HepG2 (cell line): Measurements from ENCODE around the gene UBE2N. TPM values are rescaled to one million over a fixed set of nuclear protein-coding genes. Genes with fewer than 3 reads are reported as not detected.

ENCODE experiments used
- ATAC-seq: fragments of 200-7000 bp; cut with Tn5 transposase; 3 replicates; pipeline ENCODE4 v1.9.1; 2020; ENCODE audit warnings: mild to moderate bottlenecking, moderate library complexity
- BruUV-seq: library from RNA; stranded (reverse); fragments of 400-500 nt; replicated peaks from 2 replicates; lab custom pipeline; 2021; lab: Mats Ljungman, UMichigan
- CTCF ChIA-PET: fragments of 300-600 bp; formaldehyde crosslinking; extraction: SDS; loops from one replicate; lab custom pipeline; 2021; ENCODE audit warnings: low total read pairs, inconsistent platforms, low intra/inter-chr PET ratio; lab: Yijun Ruan, JAX
- POLR2A ChIA-PET: fragments of 350-600 bp; sonication (Branson Sonifier 250); formaldehyde crosslinking; loops from one replicate; lab custom pipeline; 2020; ENCODE audit warnings: antibody characterized with exemption, inconsistent platforms; lab: Yijun Ruan, JAX
- DNase-seq: peaks from one replicate; pipeline ENCODE4 v3.0.0-alpha.2; 2015; ENCODE audit warnings: low spot score
- FAIRE-seq: peaks from 3 replicates; lab custom pipeline; 2011; peaks lifted over from hg19 to GRCh38; lab: Jason Lieb, UNC
- H2AFZ ChIP-seq: one replicate; pipeline ENCODE4 v1.6.1; 2011; ENCODE audit warnings: low read length, inconsistent platforms
- H3K27ac ChIP-seq: fragments of 300-600 bp; 3 replicates; pipeline ENCODE4 v1.8.0; 2011; ENCODE audit warnings: mixed run types, mild to moderate bottlenecking, mixed read lengths, low read length, inconsistent platforms; ENCODE audit not compliant: insufficient read depth; ENCODE audit errors: extremely low read length
- H3K27me3 ChIP-seq, 2 experiments: fragments of 200-600 bp in 1 of 2; 2 replicates in 1 of 2; 3 replicates in 1 of 2; pipeline versions ENCODE4 v1.6.0 to v1.8.0; 2011; ENCODE audit warnings: low read length in 2 of 2, mild to moderate bottlenecking in 2 of 2, moderate library complexity in 2 of 2, inconsistent platforms in 1 of 2; ENCODE audit not compliant: insufficient read depth in 2 of 2, control insufficient read depth in 1 of 2
- H3K36me3 ChIP-seq, 2 experiments: fragments of 200-600 bp in 1 of 2; replicated peaks in 1 of 2; 2 replicates in 1 of 2; 3 replicates in 1 of 2; pipeline versions ENCODE4 v1.5.1 to v1.8.0; 2011; ENCODE audit warnings: low read length in 2 of 2, inconsistent platforms in 1 of 2; ENCODE audit not compliant: insufficient read depth in 2 of 2, control insufficient read depth in 1 of 2
- H3K4me1 ChIP-seq: 2 replicates; pipeline ENCODE4 v1.5.1; 2012; ENCODE audit warnings: low read length, inconsistent platforms; ENCODE audit not compliant: insufficient read depth
- H3K4me2 ChIP-seq: 2 replicates; pipeline ENCODE4 v1.6.0; 2011; ENCODE audit warnings: low read depth, low read length, inconsistent platforms
- H3K4me3 ChIP-seq, 3 experiments: fragments of 200-600 bp in 1 of 3; sonication (generic), shearing (Covaris generic) in 1 of 3; replicated peaks in 1 of 3; 2 replicates each; pipeline ENCODE4 v1.5.1; 2011 to 2016; ENCODE audit warnings: low read length in 3 of 3, inconsistent platforms in 2 of 3, low read depth in 2 of 3, mild to moderate bottlenecking in 2 of 3, control low read depth in 1 of 3, mixed read lengths in 1 of 3; ENCODE audit not compliant: insufficient read depth in 1 of 3
- H3K79me2 ChIP-seq: one replicate; pipeline ENCODE4 v1.6.1; 2011; ENCODE audit warnings: low read length, inconsistent platforms; ENCODE audit not compliant: insufficient read depth
- H3K9ac ChIP-seq: 2 replicates; pipeline ENCODE4 v1.6.0; 2011; ENCODE audit warnings: mild to moderate bottlenecking, low read depth, low read length, inconsistent platforms; ENCODE audit not compliant: insufficient read depth
- H3K9me3 ChIP-seq: 2 replicates; pipeline ENCODE4 v1.5.1; 2012; ENCODE audit warnings: mild to moderate bottlenecking, low read length
- H4K20me1 ChIP-seq: 2 replicates; pipeline ENCODE4 v1.6.0; 2011; ENCODE audit warnings: inconsistent platforms, mild to moderate bottlenecking, low read length, moderate library complexity; ENCODE audit not compliant: insufficient read depth
- GTF3A ChIP-seq: sonication (generic); formaldehyde crosslinking; conservative IDR thresholded peaks from 2 replicates; pipeline ENCODE4 v1.4.0; 2020; ENCODE audit warnings: mild to moderate bottlenecking, missing genetic modification reagents
- MAFK ChIP-seq, 2 experiments: IDR thresholded peaks in 1 of 2; conservative IDR thresholded peaks in 1 of 2; 2 replicates each; pipeline ENCODE4 v1.6.1; 2011; ENCODE audit warnings: improper control_type of control experiment in 2 of 2, low read length in 2 of 2
- NFE2 ChIP-seq: sonication (generic); formaldehyde crosslinking; IDR thresholded peaks from 2 replicates; pipeline ENCODE4 v1.4.0; 2020; ENCODE audit warnings: missing genetic modification reagents
- NR2F6 ChIP-seq, 2 experiments: IDR thresholded peaks; 2 replicates each; pipeline ENCODE4 v1.6.1; 2016; ENCODE audit warnings: antibody characterized with exemption in 1 of 2, mild to moderate bottlenecking in 1 of 2
- SRSF1 ChIP-seq: fragments of 200-400 bp; formaldehyde crosslinking; optimal IDR thresholded peaks from 2 replicates; pipeline ENCODE3; 2017; ENCODE audit warnings: mild to moderate bottlenecking, low read depth, low read length, moderate library complexity
- ZC3H13 ChIP-seq: sonication (generic); formaldehyde crosslinking; IDR thresholded peaks from 2 replicates; pipeline ENCODE4 v1.8.1; 2023; ENCODE audit warnings: mild to moderate bottlenecking, missing genetic modification reagents, moderate library complexity
- ZFP37 ChIP-seq: sonication (generic); formaldehyde crosslinking; IDR thresholded peaks from 2 replicates; pipeline ENCODE4 v1.4.0; 2020; ENCODE audit warnings: missing genetic modification reagents, borderline replicate concordance
- ZNF256 ChIP-seq: sonication (generic); formaldehyde crosslinking; conservative IDR thresholded peaks from 2 replicates; pipeline ENCODE4 v1.4.0; 2020; ENCODE audit warnings: missing genetic modification reagents
- ZNF430 ChIP-seq: sonication (generic); formaldehyde crosslinking; IDR thresholded peaks from 2 replicates; pipeline ENCODE4 v1.9.0; 2021; ENCODE audit warnings: mild to moderate bottlenecking, missing genetic modification reagents
- ZNF460 ChIP-seq: sonication (generic); formaldehyde crosslinking; IDR thresholded peaks from 2 replicates; pipeline ENCODE4 v1.5.1; 2020; ENCODE audit warnings: missing genetic modification reagents, mild to moderate bottlenecking, borderline replicate concordance
- ZNF678 ChIP-seq: sonication (generic); formaldehyde crosslinking; IDR thresholded peaks from 2 replicates; pipeline ENCODE4 v1.4.0; 2020; ENCODE audit warnings: mild to moderate bottlenecking, missing genetic modification reagents
- ZNF75D ChIP-seq: sonication (generic); formaldehyde crosslinking; IDR thresholded peaks from 2 replicates; pipeline ENCODE4 v1.8.1; 2023; ENCODE audit warnings: missing genetic modification reagents, mild to moderate bottlenecking, borderline replicate concordance
- WGBS: methylation state at CpG from one replicate; pipeline ENCODE4 v1.1.6; 2017; ENCODE audit warnings: low lambda C conversion rate; 5-methylcytosine and 5-hydroxymethylcytosine counted together
- in situ Hi-C: cut with HindIII; loops from 2 replicates; pipeline ENCODE4 v1.10.0; 2017; ENCODE audit warnings: low pct_unique_long_range_greater_than_20kb; ENCODE audit not compliant: extremely low pct_ligation_motif_present
- intact Hi-C: fragments of 100-400 bp; cut with micrococcal nuclease; formaldehyde crosslinking; loops from one replicate; pipeline ENCODE4 v1.10.0; 2022; ENCODE audit not compliant: unreplicated experiment
- polyA plus RNA-seq, 8 experiments: library from polyadenylated mRNA; depleted of rRNA in 3 of 8; stranded (reverse) in 7 of 8; unstranded in 1 of 8; fragments of >200 nt; fragmentation: Illumina TruSeq in 4 of 8; extraction: Trizol in 4 of 8; gene quantifications; 2 replicates each; pipeline versions ENCODE4 v1.2.1 to v1.2.3, GENCODE V29; 2011 to 2016; ENCODE audit warnings: low read depth in 4 of 8, missing spikeins in 1 of 8, mixed read lengths in 1 of 8; ENCODE audit not compliant: insufficient read depth in 1 of 8
- total RNA-seq, 5 experiments: library from RNA; depleted of rRNA; stranded (reverse); fragments of >200 nt; fragmentation: Illumina TruSeq; extraction: Trizol; gene quantifications; 2 replicates each; pipeline ENCODE4 v1.2.3, GENCODE V29; 2016; ENCODE audit warnings: low read depth in 1 of 5
- TF ChIP-seq, protein P1 (sequence below): sonication (generic); formaldehyde crosslinking; IDR thresholded peaks from 2 replicates; pipeline ENCODE4 v1.8.1; 2023; ENCODE audit warnings: missing genetic modification reagents, mild to moderate bottlenecking, borderline replicate concordance
- TF ChIP-seq, protein P2 (sequence below): sonication (generic); formaldehyde crosslinking; IDR thresholded peaks from 2 replicates; pipeline ENCODE4 v1.4.0; 2020; ENCODE audit warnings: mild to moderate bottlenecking, missing genetic modification reagents, borderline replicate concordance
- TF ChIP-seq, protein P3 (sequence below): IDR thresholded peaks from 2 replicates; pipeline ENCODE4 v1.6.1; 2016; ENCODE audit warnings: low read depth, control low read depth
- TF ChIP-seq, protein P4 (sequence below): sonication (generic); formaldehyde crosslinking; IDR thresholded peaks from 2 replicates; pipeline ENCODE4 v1.8.0; 2022; ENCODE audit warnings: mild to moderate bottlenecking, missing genetic modification reagents, moderate library complexity

UBE2N gene
- total and polyA plus RNA-seq, 2 of the 13 experiments (the other 11 are each of a cell fraction or from before 2014, with no cell fraction given), result 188 to 197 TPM

DNA sequence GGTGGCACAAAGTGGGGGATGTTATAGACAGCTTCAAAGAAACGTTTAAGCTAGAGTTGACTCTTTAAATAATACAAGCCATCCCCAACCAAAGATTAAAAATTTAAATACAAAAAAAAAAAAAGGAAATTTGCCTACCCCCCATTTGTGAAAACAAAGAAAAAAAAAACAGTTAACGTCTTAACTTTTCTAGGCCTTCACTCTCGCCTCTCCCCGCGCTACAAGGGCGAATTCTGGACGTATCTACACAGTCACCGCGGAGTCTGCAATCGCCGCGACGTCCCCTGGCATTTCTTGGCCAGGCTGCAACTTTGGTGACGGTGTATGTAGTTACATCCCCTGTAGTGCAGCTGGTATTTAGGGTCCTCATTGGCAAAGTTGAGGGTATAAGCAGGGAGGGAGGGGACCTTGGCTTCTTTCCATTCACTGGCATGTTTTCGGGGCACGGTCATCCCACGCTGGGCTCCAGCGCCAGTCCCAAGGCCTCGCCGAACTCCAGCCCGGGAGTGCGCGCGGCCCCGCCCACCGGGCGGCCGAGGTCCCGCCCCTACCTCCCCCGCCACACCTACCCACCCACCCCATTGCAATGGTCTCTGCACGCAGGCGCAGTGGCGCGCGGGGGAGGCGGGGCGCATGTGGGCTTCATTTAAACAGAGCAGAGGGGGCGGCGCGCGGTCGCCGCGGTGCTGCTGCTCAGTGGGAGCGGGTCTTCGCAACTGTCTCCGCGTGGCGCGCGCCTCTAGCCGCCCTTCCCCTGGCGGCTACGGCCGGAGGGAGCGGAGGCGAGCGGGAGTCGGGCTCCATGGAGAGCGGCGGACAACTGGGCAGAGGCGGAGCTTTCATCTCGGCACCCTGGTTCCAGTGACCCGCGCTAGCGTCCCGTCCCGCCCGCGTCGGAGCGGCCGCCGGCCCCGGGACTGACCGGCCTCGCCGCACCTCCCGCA is 64.2 kb downstream of the UBE2N start, which contains the start of gene NUDT4:
Gene NUDT4 (plus strand): TSS at position 674 of the 944 bp plus-strand sequence. CDS start 398 bp downstream, outside the sequence.
- CTCF ChIA-PET, result no interaction called here
- intact Hi-C loops, result loop anchor here (2.0 to 5.0 kb wide), 3 partner anchors 63 to 391 kb away; no protein-coding TSS in a partner anchor
- in situ Hi-C loops, result loop anchor here (25.0 kb wide), 1 partner anchor 240 kb away; no protein-coding TSS in a partner anchor
- TF ChIP-seq SRSF1 (no peak), ZNF75D (CRISPR knock-in tag) (no peak), ZNF678 (CRISPR knock-in tag) (no peak), ZC3H13 (CRISPR knock-in tag) (0 out of 2 replicates have a peak, but pooled peaks have one; percentile 62), NFE2 (CRISPR knock-in tag) (no peak), ZNF256 (no peak), GTF3A (no peak), NR2F6 (IDR thresholded peaks at IDR 0.05) (no peak), NR2F6 (CRISPR knock-in tag; IDR thresholded peaks at IDR 0.05) (0 out of 2 replicates have a peak, but pooled peaks have one; percentile 29), ZNF430 (CRISPR knock-in tag) (no peak), ZFP37 (no peak), ZNF460 (CRISPR knock-in tag) (no peak), MAFK (conservative IDR thresholded peaks at IDR 0.05 in 1 of 2, IDR thresholded peaks at IDR 0.05 in 1 of 2; ENCODE audit: low read length in 2 of 2) (no peak)
- TF ChIP-seq, protein P1, sequence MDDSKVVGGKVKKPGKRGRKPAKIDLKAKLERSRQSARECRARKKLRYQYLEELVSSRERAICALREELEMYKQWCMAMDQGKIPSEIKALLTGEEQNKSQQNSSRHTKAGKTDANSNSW, result no peak
- TF ChIP-seq, protein P2, sequence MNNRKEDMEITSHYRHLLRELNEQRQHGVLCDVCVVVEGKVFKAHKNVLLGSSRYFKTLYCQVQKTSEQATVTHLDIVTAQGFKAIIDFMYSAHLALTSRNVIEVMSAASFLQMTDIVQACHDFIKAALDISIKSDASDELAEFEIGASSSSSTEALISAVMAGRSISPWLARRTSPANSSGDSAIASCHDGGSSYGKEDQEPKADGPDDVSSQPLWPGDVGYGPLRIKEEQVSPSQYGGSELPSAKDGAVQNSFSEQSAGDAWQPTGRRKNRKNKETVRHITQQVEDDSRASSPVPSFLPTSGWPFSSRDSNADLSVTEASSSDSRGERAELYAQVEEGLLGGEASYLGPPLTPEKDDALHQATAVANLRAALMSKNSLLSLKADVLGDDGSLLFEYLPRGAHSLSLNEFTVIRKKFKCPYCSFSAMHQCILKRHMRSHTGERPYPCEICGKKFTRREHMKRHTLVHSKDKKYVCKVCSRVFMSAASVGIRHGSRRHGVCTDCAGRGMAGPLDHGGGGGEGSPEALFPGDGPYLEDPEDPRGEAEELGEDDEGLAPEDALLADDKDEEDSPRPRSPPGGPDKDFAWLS (CRISPR knock-in tag), result no peak
- TF ChIP-seq, protein P3, sequence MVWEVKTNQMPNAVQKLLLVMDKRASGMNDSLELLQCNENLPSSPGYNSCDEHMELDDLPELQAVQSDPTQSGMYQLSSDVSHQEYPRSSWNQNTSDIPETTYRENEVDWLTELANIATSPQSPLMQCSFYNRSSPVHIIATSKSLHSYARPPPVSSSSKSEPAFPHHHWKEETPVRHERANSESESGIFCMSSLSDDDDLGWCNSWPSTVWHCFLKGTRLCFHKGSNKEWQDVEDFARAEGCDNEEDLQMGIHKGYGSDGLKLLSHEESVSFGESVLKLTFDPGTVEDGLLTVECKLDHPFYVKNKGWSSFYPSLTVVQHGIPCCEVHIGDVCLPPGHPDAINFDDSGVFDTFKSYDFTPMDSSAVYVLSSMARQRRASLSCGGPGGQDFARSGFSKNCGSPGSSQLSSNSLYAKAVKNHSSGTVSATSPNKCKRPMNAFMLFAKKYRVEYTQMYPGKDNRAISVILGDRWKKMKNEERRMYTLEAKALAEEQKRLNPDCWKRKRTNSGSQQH, result no peak
- TF ChIP-seq, protein P4, sequence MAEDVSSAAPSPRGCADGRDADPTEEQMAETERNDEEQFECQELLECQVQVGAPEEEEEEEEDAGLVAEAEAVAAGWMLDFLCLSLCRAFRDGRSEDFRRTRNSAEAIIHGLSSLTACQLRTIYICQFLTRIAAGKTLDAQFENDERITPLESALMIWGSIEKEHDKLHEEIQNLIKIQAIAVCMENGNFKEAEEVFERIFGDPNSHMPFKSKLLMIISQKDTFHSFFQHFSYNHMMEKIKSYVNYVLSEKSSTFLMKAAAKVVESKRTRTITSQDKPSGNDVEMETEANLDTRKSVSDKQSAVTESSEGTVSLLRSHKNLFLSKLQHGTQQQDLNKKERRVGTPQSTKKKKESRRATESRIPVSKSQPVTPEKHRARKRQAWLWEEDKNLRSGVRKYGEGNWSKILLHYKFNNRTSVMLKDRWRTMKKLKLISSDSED (CRISPR knock-in tag), result no peak

More for the DNA sequence above, 64.2 kb downstream of the UBE2N start, which contains the start of gene NUDT4:
- Histone ChIP-seq H3K9ac (peak within 1 kb of the TSS; percentile 95), H3K79me2 (peaks cover 70% of the 10 kb centered on the region), H3K4me2 (peak within 1 kb of the TSS; percentile 94), H3K36me3 (no peaks in the 10 kb centered on the region), H3K27ac (peak within 1 kb of the TSS; percentile 86), H3K27me3 (no peaks in the 10 kb centered on the region; a peak in 1 of 5 replicates), H3K4me1 (peaks cover 54% of the 10 kb centered on the region), H4K20me1 (peaks cover 30% of the 10 kb centered on the region), H3K4me3 (peak within 1 kb of the TSS; percentile 89 to 96 (median 94)), H2AFZ (peak within 1 kb of the TSS; percentile 93), H3K9me3 (no peaks in the 10 kb centered on the region)
- FAIRE-seq (no peak), DNase-seq (peak; percentile 90), ATAC-seq (peak; percentile 86)
- under 1% methylated on average over 14 of the region's 79 CpGs for WGBS
- POLR2A ChIA-PET, result interaction anchor here (1.1 to 1.7 kb wide), 5 partner anchors 61 to 362 kb away, joined by 3 to 7 read pairs (median 6); no protein-coding TSS in a partner anchor
- BruUV-seq, result TSS peak; percentile 87
